Stromal cell of bone marrow (primary cell): ENCODE results near the gene PTGES2.
A peak's percentile ranks its signal among the peaks of the same experiment; 100 is the strongest.
"Not testable (repeated sequence)": the region's sequence is repeated elsewhere in the genome, so short reads cannot be mapped to it uniquely, and the experiment has no call there.

Experiments
- DNase-seq: peaks from one replicate; pipeline ENCODE4 v3.0.0-alpha.2; 2012; ENCODE audit warnings: low read depth

Gene PTGES2

DNA sequence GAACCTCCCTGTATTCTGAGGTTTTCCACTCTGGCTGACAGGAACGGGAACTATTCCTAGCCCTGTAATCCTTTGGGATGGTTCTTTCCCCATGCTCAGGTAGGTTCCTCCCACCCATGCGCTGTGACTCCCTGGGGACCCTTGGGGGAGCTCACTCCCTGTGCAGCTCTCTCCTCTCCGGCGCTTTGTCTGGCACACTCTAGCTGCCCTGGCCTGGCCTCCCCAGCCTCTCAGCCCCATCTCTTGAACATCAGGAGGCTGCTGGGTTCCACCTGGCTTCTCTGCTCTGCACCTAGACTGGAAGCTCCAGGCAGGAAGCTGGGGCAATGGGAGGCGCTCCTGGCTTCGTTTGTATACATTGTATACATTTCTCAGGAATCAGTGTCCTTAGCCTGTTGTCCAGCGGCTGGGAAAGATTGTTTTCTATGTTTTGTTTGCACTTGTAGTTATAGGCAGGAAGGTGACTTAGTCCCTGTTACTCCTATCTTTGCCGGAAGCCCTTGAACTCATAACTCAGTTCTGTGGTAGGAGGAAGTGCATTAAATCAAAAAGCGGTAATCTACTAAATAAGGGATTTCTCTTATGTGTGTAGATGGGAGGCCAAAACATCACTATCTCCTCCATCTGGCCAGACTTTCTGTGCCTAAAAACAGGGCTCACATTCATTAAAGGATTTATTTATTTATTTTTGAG lies 39.1 kb downstream of the PTGES2 start:
- no peak for DNase-seq

DNA sequence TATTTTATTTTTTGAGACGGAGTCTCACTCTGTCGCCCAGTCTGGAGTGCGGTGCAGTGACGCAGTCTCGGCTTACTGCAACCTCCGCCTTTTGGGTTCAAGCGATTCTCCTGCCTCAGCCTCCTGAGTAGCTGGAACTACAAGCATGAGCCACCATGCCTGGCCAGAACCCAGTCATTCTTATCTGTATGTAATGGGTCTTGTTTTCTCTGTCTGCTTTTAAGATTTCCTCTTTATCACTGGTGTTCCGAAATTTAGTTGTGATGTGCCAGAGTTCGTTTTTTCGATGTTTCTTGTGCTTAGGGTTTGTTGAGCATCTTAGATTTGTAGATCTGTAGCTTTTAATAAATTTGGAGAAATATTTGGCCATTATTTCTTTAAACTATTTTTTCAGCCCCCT lies 40.3 kb downstream of the PTGES2 start:
- DNase-seq, result no peak

DNA sequence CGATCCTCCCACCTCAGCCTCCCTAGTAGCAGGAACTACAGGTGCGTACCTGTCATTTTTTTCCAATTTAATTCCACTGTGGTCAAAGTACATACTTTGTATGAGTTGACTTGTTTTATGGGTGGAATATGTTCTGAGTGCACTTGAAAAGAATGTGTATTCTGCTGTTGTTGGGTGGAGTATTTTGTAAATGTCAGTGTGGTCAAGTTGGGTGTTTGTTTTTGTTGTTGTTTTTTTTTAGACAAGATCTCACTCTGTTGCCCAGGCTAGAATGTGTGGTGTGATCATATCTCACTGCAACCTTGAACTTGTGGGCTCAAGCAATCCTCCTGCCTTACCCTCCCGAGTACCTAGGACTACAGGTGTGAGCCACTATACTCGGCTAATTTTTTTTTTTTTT lies 41.6 kb downstream of the PTGES2 start:
- DNase-seq, result no peak

DNA sequence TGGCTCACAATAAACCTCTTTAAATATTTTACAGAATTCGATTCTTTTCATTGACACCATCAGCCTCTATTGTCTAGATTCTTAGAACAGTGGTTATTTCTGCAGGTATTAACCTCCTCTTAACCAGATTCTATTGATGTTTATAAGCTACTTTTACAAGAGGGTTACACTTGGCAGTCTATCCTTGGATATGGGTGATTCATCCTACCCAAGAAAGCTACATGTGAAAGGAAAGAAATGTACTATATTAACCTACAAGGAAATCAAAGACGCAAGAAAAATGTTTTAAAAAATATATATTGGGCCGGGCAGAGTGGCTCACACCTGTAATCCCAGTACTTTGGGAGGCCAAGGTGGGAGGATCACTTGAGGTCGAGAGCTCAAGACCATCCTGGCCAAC lies 42.8 kb downstream of the PTGES2 start:
- DNase-seq, result no peak

- DNase-seq, result no peak
Observed at GRCh38 chr9:128082151-128082550, 45.4 kb downstream of the PTGES2 start.

- peak; percentile 87 for DNase-seq
Observed at GRCh38 chr9:128081056-128081455, 46.5 kb downstream of the PTGES2 start.

- DNase-seq, result no peak
Observed at GRCh38 chr9:128080206-128080605, 47.3 kb downstream of the PTGES2 start.

DNA sequence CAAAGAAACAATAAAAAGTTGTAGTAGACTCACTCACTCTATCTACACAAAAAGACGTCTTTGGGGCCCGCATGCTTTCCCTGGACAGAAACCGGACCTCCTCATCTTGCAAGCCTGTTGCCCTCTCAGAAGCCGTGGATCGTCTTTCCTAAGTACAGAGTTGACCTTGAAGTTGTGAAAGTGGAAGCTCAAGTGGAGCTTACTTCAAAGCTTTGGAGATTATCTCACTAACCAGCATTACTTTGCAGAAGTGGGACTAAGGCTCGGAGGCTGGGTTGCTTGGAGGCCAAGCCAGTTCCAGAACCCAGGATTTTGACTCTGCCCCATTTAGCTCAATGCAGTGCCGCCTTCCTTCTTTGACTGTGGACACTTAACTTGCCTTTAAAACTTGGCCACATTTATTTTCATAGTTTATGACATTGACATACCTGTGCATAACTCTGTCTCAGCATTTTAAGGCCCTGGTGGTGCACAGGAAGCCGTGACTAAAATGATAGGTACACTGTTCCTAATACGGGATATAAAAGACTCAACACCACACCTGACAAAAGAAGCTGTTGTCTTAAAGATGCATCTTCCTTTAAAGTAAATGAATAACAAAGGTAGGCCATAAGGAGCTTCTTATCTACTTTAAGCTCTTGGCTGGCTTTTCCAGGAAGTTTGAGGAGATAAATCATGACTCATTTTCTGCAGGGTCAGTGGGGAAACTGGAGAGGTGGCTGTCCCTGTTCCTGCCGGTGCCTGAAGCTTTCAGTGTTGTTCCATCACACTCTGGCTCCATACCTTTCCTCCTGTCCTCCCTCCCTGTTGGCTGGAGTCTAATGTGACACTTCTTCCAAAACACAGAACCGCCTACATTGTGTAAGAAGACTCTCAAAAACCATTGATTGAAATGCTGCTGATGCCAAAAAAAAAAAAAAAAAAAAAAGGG lies 48.8 kb downstream of the PTGES2 start:
- no peak for DNase-seq

- no peak for DNase-seq
Observed at GRCh38 chr9:128077847-128078503, 49.6 kb downstream of the PTGES2 start.

DNA sequence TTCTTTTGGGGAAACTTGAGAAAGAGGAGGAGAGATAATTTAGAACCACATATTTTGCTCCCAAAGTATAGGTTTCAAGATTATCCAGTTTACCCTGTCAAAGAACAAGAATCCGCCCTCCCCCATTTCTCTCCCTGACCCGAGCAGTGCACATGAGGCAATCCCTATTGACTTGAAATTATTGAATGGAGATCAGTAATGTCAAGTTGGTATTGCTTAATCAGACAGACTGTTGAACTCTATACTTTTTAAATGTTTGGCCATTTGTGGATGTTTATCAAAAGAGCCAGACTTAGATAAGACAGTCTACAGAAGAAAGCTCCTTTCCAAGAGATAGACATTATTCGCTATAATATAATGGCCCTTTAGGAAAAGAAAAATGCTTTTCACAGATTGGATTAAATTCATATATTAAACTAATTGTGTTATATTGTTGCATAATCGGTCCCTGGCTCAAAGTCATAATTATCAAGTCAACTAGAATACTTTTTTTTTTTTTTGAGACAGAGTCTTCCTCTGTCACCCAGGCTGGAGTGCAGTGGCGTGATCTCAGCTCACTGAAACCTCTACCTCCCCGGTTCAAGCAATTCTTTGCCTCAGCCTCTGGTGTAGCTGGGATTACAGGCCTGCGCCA lies 54.2 kb downstream of the PTGES2 start:
- no peak for DNase-seq

GRCh38 chr9:128072144-128073021 lies 55.1 kb downstream of the PTGES2 start:
- DNase-seq, result peak; percentile 75

- not testable (repeated sequence) for DNase-seq
Observed at GRCh38 chr9:128071475-128071874, 56.1 kb downstream of the PTGES2 start.

DNA sequence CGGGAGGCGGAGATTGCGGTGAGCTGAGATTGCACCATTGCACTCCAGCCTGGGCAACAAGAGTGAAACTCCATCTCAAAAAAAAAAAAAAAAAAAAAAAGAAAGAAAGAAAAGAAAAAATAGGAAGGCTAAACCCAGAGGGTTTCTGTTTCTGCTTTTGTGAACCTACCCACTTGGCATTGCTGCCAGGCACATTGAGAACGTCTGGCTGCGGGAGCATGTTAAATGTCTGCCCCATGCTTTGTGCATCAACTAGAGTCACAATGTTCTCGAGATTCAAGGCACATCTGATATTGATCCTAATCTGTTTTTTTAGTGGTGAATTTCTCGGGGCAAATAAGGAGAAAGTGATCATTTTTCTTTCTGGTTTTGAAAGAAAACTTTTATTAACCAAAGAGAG lies 56.7 kb downstream of the PTGES2 start:
- no peak for DNase-seq
